ENCODE measurements around the gene MEP1B. TPM values are rescaled to one million over a fixed set of nuclear protein-coding genes. Genes with fewer than 3 reads are reported as not detected.

The MEP1B gene
- total and polyA plus RNA-seq, 7 experiments from 2014 or later, result 0.08 to 0.35 (median 0.32) TPM; not detected in 4

DNA sequence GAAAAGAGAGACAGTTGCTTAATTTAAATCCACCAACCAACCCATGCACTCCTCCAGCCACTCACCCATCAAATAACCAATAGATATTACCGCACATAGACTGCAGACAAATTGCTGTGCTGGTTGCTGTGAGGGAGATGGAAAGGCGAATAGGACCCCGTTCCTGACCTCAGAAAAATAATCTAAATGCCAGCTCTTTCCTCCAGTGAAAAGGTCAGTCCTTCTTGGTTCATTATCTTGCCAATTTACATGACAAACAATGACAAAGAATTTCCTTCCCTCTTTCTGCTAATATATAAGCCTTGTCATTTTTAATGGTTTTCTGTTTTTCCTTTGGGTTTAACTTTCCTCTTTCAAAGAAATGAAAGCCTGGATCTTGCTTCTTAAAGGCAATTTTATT is 61.6 kb downstream of the MEP1B start:
- H3K36me3 ChIP-seq (ENCODE audit: control insufficient read depth in 2 of 3, insufficient read depth in 3 of 3, low read length in 3 of 3), result no peaks in the 10 kb centered on the region
- ATAC-seq (no peak), DNase-seq (no peak)
- POLR2A ChIA-PET, result no interaction called here
- Mint-ChIP-seq H3K4me1 (no peaks in the 10 kb centered on the region), H3K9me3 (no peaks in the 10 kb centered on the region), H3K36me3 (no peaks in the 10 kb centered on the region), H3K27ac (no peak overlapping the region), H3K27me3 (peaks cover 11 to 41% (median 33%) of the 10 kb centered on the region in 5 donors), H3K4me3 (no peak overlapping the region)
- H3K4me3 ChIP-seq (ENCODE audit: low read length), result no peak overlapping the region
- intact Hi-C loops (cut with micrococcal nuclease), result no loop called here
- no peaks in the 10 kb centered on the region for H3K9me3 ChIP-seq (ENCODE audit: control insufficient read depth in 2 of 3, low read length in 3 of 3)
- H3K27me3 ChIP-seq (ENCODE audit: control insufficient read depth in 2 of 2, insufficient read depth in 2 of 2, low read length in 2 of 2), result no peaks in the 10 kb centered on the region
- CTCF ChIA-PET, result no interaction called here
- H3K4me1 ChIP-seq (ENCODE audit: control insufficient read depth in 2 of 2, insufficient read depth in 2 of 2, low read length in 2 of 2), result no peaks in the 10 kb centered on the region
- H3K27ac ChIP-seq (ENCODE audit: low read depth, low read length), result no peak overlapping the region

DNA sequence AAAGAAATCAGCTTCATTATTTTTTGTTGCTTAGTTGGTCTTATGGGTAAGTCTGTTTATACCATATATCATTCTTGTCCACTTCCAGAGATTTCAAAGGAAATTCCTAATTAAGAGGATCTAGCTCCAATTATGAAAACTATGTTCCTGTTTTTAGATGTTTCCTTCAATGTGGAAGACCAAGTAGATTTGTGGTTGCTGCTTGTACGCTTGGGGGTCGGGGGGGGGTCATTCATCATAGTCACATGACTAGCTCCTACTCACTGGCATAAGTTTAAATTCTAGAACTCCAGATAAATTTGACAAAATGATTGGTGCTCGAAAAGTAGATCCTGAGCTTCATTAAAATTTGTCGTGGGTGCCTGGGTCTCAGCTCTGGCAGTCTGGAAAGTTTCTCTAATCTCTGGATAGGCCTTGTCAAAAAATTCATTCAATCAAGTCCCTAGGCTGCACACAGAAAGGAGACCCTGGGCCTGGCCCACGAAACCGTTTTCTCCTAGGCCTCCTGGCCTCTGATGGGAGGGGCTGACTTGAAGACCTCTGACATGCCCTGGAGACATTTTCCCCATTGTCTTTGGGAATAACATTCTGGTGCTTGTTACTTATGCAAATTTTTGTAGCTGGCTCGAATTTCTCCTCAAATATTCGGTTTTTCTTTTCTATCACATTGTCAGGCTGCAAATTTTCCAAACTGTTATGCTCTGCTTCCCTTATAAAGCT is 62.5 kb downstream of the MEP1B start:
- Histone ChIP-seq H3K9me3 (ENCODE audit: control insufficient read depth in 2 of 3, low read length in 3 of 3) (no peaks in the 10 kb centered on the region), H3K4me1 (ENCODE audit: control insufficient read depth in 2 of 2, insufficient read depth in 2 of 2, low read length in 2 of 2) (no peaks in the 10 kb centered on the region), H3K27ac (ENCODE audit: low read depth, low read length) (no peak overlapping the region), H3K27me3 (ENCODE audit: control insufficient read depth in 2 of 2, insufficient read depth in 2 of 2, low read length in 2 of 2) (no peaks in the 10 kb centered on the region), H3K4me3 (ENCODE audit: low read length) (no peak overlapping the region), H3K36me3 (ENCODE audit: control insufficient read depth in 2 of 3, insufficient read depth in 3 of 3, low read length in 3 of 3) (no peaks in the 10 kb centered on the region)
- Mint-ChIP-seq H3K4me1 (no peaks in the 10 kb centered on the region), H3K27ac (no peak overlapping the region), H3K9me3 (no peaks in the 10 kb centered on the region), H3K4me3 (no peak overlapping the region), H3K36me3 (no peaks in the 10 kb centered on the region), H3K27me3 (peaks cover 20 to 46% (median 37%) of the 10 kb centered on the region in 5 donors)
- ChIA-PET POLR2A (no interaction called here), CTCF (no interaction called here)
- DNase-seq, result no peak
- intact Hi-C loops (cut with micrococcal nuclease), result no loop called here
- no peak for ATAC-seq

DNA sequence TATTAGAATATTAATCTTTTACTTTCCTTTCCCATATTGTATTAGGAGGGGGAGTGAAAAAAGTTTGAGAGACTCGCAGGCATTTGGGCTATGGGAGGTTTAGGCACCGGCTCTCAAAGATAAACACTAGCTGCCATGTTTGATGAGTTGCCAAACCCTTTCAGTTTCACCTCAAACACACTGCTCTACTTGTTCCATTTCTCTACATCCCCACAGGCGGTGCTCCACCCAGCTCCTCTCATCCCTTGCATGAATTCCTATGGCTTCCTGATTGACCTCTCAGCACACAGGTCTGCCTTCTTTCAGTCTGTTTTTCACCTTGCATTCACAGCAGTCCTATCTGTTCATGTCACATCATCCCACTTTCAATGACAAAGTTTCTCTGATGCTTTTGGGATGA is 65.7 kb downstream of the MEP1B start:
- Mint-ChIP-seq H3K4me3 (no peak overlapping the region), H3K36me3 (no peaks in the 10 kb centered on the region), H3K4me1 (peaks cover 0 to 2% (median 0%) of the 10 kb centered on the region in 7 donors), H3K9me3 (no peaks in the 10 kb centered on the region), H3K27me3 (peaks cover 16 to 36% (median 32%) of the 10 kb centered on the region in 5 donors), H3K27ac (no peak overlapping the region)
- DNase-seq (no peak), ATAC-seq (no peak)
- H3K36me3 ChIP-seq (ENCODE audit: control insufficient read depth in 2 of 3, insufficient read depth in 3 of 3, low read length in 3 of 3), result no peaks in the 10 kb centered on the region
- no peak overlapping the region for H3K4me3 ChIP-seq (ENCODE audit: low read length)
- no peaks in the 10 kb centered on the region for H3K9me3 ChIP-seq (ENCODE audit: control insufficient read depth in 2 of 3, low read length in 3 of 3)
- no peaks in the 10 kb centered on the region for H3K4me1 ChIP-seq (ENCODE audit: control insufficient read depth in 2 of 2, insufficient read depth in 2 of 2, low read length in 2 of 2)
- no peak overlapping the region for H3K27ac ChIP-seq (ENCODE audit: low read depth, low read length)
- no peaks in the 10 kb centered on the region for H3K27me3 ChIP-seq (ENCODE audit: control insufficient read depth in 2 of 2, insufficient read depth in 2 of 2, low read length in 2 of 2)
- POLR2A ChIA-PET, result no interaction called here
- CTCF ChIA-PET, result no interaction called here
- intact Hi-C loops (cut with micrococcal nuclease), result no loop called here

DNA sequence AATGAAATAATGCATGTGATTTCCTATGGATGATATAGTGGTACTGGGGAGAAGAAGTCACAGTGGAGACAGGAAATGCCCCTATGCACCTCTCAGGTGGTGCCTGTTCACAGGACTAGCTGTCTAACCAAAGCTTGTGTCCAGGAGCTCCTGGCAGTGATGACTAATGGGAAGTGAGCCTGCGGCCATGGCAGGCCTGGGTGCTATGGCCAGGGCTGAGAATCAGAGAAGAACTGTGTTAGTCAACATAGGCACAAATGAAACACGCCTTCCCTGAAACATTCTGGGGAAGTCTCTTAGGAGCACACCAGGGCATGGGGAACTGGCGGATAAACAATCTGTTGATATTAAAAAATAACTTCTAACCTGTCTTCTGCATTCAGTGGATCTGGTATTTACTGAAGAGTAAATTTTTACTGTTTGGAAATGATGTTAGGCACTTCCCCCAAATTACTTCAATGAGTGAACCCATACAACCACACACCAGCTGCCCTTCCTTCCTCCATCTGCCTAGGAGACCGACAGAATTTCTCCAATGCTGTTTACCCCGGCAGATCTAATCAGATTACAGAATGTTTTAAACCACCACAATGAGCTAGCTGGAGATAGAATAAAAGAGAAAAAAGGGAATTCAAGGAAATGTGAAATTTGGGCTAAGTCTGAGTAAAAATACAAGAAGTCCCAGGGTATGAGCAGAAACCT is 67.4 kb downstream of the MEP1B start:
- Histone ChIP-seq H3K27ac (ENCODE audit: low read depth, low read length) (no peak overlapping the region), H3K4me3 (ENCODE audit: low read length) (no peak overlapping the region)
- no peak for DNase-seq

DNA sequence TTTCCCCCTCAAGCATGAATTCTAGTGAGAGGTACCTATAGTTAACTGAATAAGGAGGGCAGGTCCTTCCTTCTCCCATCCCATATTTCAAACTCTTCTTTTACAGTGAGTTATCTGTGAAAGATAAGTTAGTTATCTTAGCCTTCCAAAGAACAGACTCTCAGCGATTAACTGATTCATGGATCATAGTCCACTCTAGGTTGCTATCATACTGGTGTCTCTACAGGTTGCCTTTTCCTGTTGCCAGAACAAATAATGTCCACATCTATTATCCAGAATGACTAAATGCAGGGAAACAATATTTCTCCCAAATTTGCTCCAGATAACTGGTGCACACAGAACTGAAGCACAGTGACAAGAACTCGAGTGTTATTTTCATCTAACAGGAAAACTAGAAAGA is 68.3 kb downstream of the MEP1B start:
- ATAC-seq (no peak), DNase-seq (no peak)
- Mint-ChIP-seq H3K36me3 (no peaks in the 10 kb centered on the region), H3K27me3 (peaks cover 11 to 43% (median 36%) of the 10 kb centered on the region in 5 donors), H3K9me3 (no peaks in the 10 kb centered on the region), H3K4me1 (peaks cover 0 to 2% (median 0%) of the 10 kb centered on the region in 7 donors), H3K27ac (no peak overlapping the region), H3K4me3 (no peak overlapping the region)
- Histone ChIP-seq H3K4me3 (ENCODE audit: low read length) (no peak overlapping the region), H3K9me3 (ENCODE audit: control insufficient read depth in 2 of 3, low read length in 3 of 3) (no peaks in the 10 kb centered on the region), H3K27ac (ENCODE audit: low read depth, low read length) (no peak overlapping the region), H3K4me1 (ENCODE audit: control insufficient read depth in 2 of 2, insufficient read depth in 2 of 2, low read length in 2 of 2) (no peaks in the 10 kb centered on the region), H3K36me3 (ENCODE audit: control insufficient read depth in 2 of 3, insufficient read depth in 3 of 3, low read length in 3 of 3) (no peaks in the 10 kb centered on the region), H3K27me3 (ENCODE audit: control insufficient read depth in 2 of 2, insufficient read depth in 2 of 2, low read length in 2 of 2) (no peaks in the 10 kb centered on the region)
- intact Hi-C loops (cut with micrococcal nuclease), result no loop called here
- POLR2A ChIA-PET, result no interaction called here
- CTCF ChIA-PET, result no interaction called here

More for the DNA sequence above, 67.4 kb downstream of the MEP1B start:
- intact Hi-C loops (cut with micrococcal nuclease), result no loop called here
- Mint-ChIP-seq H3K4me1 (peaks cover 0 to 2% (median 0%) of the 10 kb centered on the region in 7 donors), H3K36me3 (no peaks in the 10 kb centered on the region), H3K9me3 (no peaks in the 10 kb centered on the region), H3K4me3 (no peak overlapping the region), H3K27me3 (peaks cover 16 to 44% (median 41%) of the 10 kb centered on the region in 5 donors), H3K27ac (no peak overlapping the region)
- Histone ChIP-seq H3K27me3 (ENCODE audit: control insufficient read depth in 2 of 2, insufficient read depth in 2 of 2, low read length in 2 of 2) (no peaks in the 10 kb centered on the region), H3K36me3 (ENCODE audit: control insufficient read depth in 2 of 3, insufficient read depth in 3 of 3, low read length in 3 of 3) (no peaks in the 10 kb centered on the region), H3K9me3 (ENCODE audit: control insufficient read depth in 2 of 3, low read length in 3 of 3) (no peaks in the 10 kb centered on the region), H3K4me1 (ENCODE audit: control insufficient read depth in 2 of 2, insufficient read depth in 2 of 2, low read length in 2 of 2) (no peaks in the 10 kb centered on the region)
- ATAC-seq, result peak; percentile 42
- ChIA-PET CTCF (no interaction called here), POLR2A (no interaction called here)

DNA sequence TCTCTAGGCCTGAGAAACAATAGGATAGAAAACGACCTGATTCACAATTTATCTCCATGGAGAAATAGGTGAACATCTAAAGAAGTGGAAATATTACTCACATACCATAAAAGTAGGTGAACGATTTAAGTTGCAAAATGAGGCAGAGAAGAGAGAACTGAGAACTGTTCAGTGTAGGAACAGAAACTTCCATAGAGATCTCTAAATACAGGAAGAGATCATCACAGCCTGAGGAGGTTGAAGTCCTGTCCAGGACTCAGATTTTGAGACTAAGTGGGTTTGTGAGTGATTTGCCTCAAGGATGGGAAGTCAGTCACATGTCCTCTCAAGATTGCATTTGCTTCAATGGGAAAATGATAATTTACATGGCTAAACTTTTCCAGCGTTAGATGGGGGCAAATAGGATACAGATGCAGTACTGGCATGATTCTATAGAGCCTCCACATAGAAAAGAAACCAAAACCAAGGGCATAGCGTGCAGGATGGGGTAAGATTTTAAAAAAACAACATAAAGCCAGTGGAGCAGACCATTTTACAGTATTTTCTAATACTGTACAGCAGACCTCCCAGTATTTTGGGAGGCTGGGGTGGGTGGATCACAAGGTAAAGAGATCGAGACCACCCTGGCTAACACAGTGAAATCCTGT is 68.8 kb downstream of the MEP1B start:
- ATAC-seq, result peak; percentile 36
- H3K9me3 Mint-ChIP-seq, result no peaks in the 10 kb centered on the region
- no peak overlapping the region for H3K4me3 ChIP-seq (ENCODE audit: low read length)

More for the DNA sequence above, 68.8 kb downstream of the MEP1B start:
- ChIA-PET POLR2A (no interaction called here), CTCF (interaction anchor here (0.7 kb wide), 1 partner anchor 163 kb away, joined by 6 read pairs; no protein-coding TSS in a partner anchor)
- peaks cover 11 to 46% (median 34%) of the 10 kb centered on the region in 5 donors for H3K27me3 Mint-ChIP-seq
- H3K4me3 Mint-ChIP-seq, result no peak overlapping the region
- Histone ChIP-seq H3K36me3 (ENCODE audit: control insufficient read depth in 2 of 3, insufficient read depth in 3 of 3, low read length in 3 of 3) (no peaks in the 10 kb centered on the region), H3K27ac (ENCODE audit: low read depth, low read length) (no peak overlapping the region), H3K9me3 (ENCODE audit: control insufficient read depth in 2 of 3, low read length in 3 of 3) (no peaks in the 10 kb centered on the region), H3K27me3 (ENCODE audit: control insufficient read depth in 2 of 2, insufficient read depth in 2 of 2, low read length in 2 of 2) (no peaks in the 10 kb centered on the region), H3K4me1 (ENCODE audit: control insufficient read depth in 2 of 2, insufficient read depth in 2 of 2, low read length in 2 of 2) (no peaks in the 10 kb centered on the region)
- H3K27ac Mint-ChIP-seq, result no peak overlapping the region
- intact Hi-C loops (cut with micrococcal nuclease), result no loop called here
- H3K4me1 Mint-ChIP-seq, result peaks cover 0 to 2% (median 0%) of the 10 kb centered on the region in 7 donors
- DNase-seq, result no peak
- H3K36me3 Mint-ChIP-seq, result no peaks in the 10 kb centered on the region
